HEK293 (cell line): ENCODE data around the gene TNPO3.

Source experiments
- CTCF ChIP-seq: fragments of 450-650 bp; formaldehyde crosslinking; IDR thresholded peaks from 2 replicates; pipeline ENCODE4 v1.5.1; 2016; ENCODE audit warnings: missing biosample characterization, missing genetic modification characterization
- GLI2 ChIP-seq: fragments of 450-650 bp; formaldehyde crosslinking; IDR thresholded peaks from 2 replicates; pipeline ENCODE4; 2017; ENCODE audit warnings: missing biosample characterization, missing genetic modification characterization, low read depth, borderline replicate concordance
- MYNN ChIP-seq: fragments of 450-650 bp; formaldehyde crosslinking; IDR thresholded peaks from 2 replicates; pipeline ENCODE4 v1.5.1; 2016; ENCODE audit warnings: missing biosample characterization, missing genetic modification characterization, borderline replicate concordance
- SP2 ChIP-seq: fragments of 450-650 bp; formaldehyde crosslinking; IDR thresholded peaks from 2 replicates; pipeline ENCODE4 v1.5.1; 2016; ENCODE audit warnings: missing biosample characterization, missing genetic modification characterization
- YY1 ChIP-seq: fragments of 450-650 bp; formaldehyde crosslinking; IDR thresholded peaks from 2 replicates; pipeline ENCODE4 v1.5.1; 2018; ENCODE audit warnings: missing biosample characterization, missing genetic modification characterization
- ZBTB49 ChIP-seq: fragments of 450-650 bp; formaldehyde crosslinking; IDR thresholded peaks from 2 replicates; pipeline ENCODE4 v1.5.1; 2016; ENCODE audit warnings: missing biosample characterization, missing genetic modification characterization, low read depth
- ZNF561 ChIP-seq: fragments of 450-650 bp; IDR thresholded peaks from 2 replicates; pipeline ENCODE4 v1.5.1; 2018; ENCODE audit warnings: missing biosample characterization, missing genetic modification characterization, borderline replicate concordance
- ZNF629 ChIP-seq: fragments of 450-650 bp; formaldehyde crosslinking; IDR thresholded peaks from 2 replicates; pipeline ENCODE4 v1.5.1; 2017; ENCODE audit warnings: missing biosample characterization, missing genetic modification characterization
- TF ChIP-seq, protein P1 (sequence below): fragments of 450-650 bp; formaldehyde crosslinking; IDR thresholded peaks from 2 replicates; pipeline ENCODE4; 2016; ENCODE audit warnings: missing biosample characterization, missing genetic modification characterization
- TF ChIP-seq, protein P2 (sequence below): fragments of 450-650 bp; formaldehyde crosslinking; IDR thresholded peaks from 2 replicates; pipeline ENCODE4 v1.5.1; 2017; ENCODE audit warnings: missing biosample characterization, mild to moderate bottlenecking, missing genetic modification characterization, moderate library complexity
- TF ChIP-seq, protein P3 (sequence below): fragments of 450-650 bp; formaldehyde crosslinking; IDR thresholded peaks from 2 replicates; pipeline ENCODE4 v1.5.1; 2016; ENCODE audit warnings: missing biosample characterization, missing genetic modification characterization
- TF ChIP-seq, protein P4 (sequence below): sonication (generic); formaldehyde crosslinking; IDR thresholded peaks from 2 replicates; pipeline ENCODE4 v1.8.1; 2022; ENCODE audit warnings: mild to moderate bottlenecking, moderate library complexity, missing genetic modification reagents

DNA sequence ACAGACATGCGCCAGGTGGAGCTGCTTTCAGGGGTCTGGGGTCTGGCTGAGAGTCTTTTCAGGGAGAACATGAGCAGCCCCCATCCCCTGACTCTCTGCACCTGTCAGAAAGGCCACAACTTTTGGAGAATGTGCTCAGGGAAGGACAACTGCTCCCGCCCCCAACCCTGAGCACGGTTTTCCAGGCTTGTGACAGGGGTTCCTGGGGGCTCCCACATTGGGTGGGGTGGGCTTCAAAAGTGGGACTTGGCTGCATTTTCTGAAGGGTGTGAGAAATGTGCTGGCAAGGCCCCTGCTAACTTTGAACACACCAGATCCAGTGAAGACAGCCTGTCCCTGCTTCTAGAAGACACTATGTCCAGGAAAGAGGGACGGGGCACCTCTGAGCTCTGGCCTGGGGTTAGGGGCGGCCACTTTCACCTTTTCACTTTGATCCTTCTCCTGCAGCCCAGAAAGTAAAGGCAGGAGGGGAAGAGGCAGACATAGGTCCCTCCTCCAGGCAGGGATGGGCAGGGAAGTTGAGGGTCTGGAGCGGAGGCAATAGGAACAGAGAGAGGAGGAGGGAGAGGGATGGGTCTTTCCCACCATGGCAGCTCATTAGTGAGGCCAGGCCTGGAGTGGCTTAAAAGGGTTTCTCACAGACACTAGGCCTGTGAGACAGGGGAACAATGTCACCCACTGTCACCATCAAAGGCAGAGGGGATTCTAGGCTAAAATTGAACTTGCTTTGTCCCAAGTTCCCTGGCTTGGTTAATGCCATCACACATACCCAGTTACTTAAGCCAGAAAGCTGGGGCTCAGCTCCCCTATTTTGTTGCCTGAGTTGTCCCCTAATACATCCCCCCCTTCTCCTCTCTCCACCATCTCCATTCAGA, 145.9 kb downstream of the TNPO3 start:
- TF ChIP-seq YY1 (tag by site-specific recombination) (no peak), ZNF629 (no peak), CTCF (no peak), ZBTB49 (tag by site-specific recombination) (no peak), SP2 (tag by site-specific recombination) (peak; percentile 14; the same call in 1 of the 2 replicates), MYNN (tag by site-specific recombination) (no peak), ZNF561 (tag by site-specific recombination) (no peak), GLI2 (no peak)
- TF ChIP-seq, protein P1, sequence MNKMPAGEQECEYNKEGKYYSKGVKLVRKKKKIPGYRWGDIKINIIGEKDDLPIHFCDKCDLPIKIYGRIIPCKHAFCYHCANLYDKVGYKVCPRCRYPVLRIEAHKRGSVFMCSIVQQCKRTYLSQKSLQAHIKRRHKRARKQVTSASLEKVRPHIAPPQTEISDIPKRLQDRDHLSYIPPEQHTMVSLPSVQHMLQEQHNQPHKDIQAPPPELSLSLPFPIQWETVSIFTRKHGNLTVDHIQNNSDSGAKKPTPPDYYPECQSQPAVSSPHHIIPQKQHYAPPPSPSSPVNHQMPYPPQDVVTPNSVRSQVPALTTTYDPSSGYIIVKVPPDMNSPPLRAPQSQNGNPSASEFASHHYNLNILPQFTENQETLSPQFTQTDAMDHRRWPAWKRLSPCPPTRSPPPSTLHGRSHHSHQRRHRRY (tag by site-specific recombination) = no peak
- TF ChIP-seq, protein P2, sequence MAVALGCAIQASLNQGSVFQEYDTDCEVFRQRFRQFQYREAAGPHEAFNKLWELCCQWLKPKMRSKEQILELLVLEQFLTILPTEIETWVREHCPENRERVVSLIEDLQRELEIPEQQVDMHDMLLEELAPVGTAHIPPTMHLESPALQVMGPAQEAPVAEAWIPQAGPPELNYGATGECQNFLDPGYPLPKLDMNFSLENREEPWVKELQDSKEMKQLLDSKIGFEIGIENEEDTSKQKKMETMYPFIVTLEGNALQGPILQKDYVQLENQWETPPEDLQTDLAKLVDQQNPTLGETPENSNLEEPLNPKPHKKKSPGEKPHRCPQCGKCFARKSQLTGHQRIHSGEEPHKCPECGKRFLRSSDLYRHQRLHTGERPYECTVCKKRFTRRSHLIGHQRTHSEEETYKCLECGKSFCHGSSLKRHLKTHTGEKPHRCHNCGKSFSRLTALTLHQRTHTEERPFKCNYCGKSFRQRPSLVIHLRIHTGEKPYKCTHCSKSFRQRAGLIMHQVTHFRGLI (tag by site-specific recombination) = no peak
- TF ChIP-seq, protein P3, sequence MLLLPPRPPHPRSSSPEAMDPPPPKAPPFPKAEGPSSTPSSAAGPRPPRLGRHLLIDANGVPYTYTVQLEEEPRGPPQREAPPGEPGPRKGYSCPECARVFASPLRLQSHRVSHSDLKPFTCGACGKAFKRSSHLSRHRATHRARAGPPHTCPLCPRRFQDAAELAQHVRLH (tag by site-specific recombination) = no peak
- TF ChIP-seq, protein P4, sequence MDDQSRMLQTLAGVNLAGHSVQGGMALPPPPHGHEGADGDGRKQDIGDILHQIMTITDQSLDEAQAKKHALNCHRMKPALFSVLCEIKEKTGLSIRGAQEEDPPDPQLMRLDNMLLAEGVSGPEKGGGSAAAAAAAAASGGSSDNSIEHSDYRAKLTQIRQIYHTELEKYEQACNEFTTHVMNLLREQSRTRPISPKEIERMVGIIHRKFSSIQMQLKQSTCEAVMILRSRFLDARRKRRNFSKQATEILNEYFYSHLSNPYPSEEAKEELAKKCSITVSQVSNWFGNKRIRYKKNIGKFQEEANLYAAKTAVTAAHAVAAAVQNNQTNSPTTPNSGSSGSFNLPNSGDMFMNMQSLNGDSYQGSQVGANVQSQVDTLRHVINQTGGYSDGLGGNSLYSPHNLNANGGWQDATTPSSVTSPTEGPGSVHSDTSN (CRISPR knock-in tag) = no peak
